ENCODE measurements around the gene MBIP.

Gene MBIP

GRCh38 chr14:36260970-36261640 is 59.3 kb downstream of the MBIP start:
- DNase-seq = no peak

GRCh38 chr14:36258241-36258640 is 62.2 kb downstream of the MBIP start:
- no peak for DNase-seq

- DNase-seq = no peak
Observed at GRCh38 chr14:36256126-36256801, 64.2 kb downstream of the MBIP start.

DNA sequence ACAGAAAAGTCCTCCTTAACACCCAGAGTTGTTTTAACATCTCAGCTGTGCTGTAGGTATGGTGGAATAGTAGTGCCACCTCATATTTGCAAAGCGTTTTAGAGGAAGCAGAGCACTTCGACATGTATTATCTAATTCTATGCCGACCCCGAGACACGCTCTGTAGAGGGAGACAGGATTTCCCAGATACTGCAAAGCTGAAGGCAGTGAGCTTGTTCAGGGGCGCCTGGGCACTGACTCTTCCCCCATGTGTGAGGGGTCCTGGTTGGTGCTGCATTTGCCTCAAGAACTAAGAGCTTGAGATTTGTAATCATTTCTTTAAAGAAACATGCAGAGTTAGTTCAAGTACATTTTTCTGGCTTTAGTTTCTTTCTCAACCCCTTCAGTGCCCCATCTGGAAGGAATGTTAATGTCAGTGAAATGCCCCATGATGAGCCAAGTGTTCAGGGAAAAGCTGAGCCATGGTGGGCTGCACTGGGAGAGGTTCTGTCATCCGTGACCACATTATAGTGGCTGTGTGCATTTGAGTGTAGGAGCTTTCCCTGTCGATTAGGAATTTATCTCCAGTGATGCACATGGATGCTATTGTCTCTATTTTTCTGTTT is 66.3 kb downstream of the MBIP start:
- DNase-seq = no peak
